GM06990 (cell line): ENCODE results near the gene PIEZO1.

Experiments
- DNase-seq: peaks from one replicate; pipeline ENCODE4 v3.0.0-alpha.2; 2011; ENCODE audit not compliant: insufficient read length; ENCODE audit errors: extremely low read depth
- H3K27me3 ChIP-seq: replicated peaks from 2 replicates; pipeline ENCODE4 v1.6.0; 2011; ENCODE audit warnings: low read length; ENCODE audit not compliant: control insufficient read depth, insufficient read depth
- H3K36me3 ChIP-seq: 2 replicates; pipeline ENCODE4 v1.5.1; 2011; ENCODE audit warnings: low read length; ENCODE audit not compliant: control insufficient read depth, insufficient read depth
- H3K4me3 ChIP-seq: replicated peaks from 2 replicates; pipeline ENCODE4 v1.5.1; 2011; ENCODE audit warnings: low read depth, mild to moderate bottlenecking, control low read depth, low read length
- TF ChIP-seq, protein P1 (sequence below): IDR thresholded peaks from 2 replicates; pipeline ENCODE4 v1.5.1; 2011; ENCODE audit warnings: low read length, control low read depth, mild to moderate bottlenecking, inconsistent platforms; ENCODE audit not compliant: insufficient read depth, poor library complexity, severe bottlenecking

Gene PIEZO1

DNA sequence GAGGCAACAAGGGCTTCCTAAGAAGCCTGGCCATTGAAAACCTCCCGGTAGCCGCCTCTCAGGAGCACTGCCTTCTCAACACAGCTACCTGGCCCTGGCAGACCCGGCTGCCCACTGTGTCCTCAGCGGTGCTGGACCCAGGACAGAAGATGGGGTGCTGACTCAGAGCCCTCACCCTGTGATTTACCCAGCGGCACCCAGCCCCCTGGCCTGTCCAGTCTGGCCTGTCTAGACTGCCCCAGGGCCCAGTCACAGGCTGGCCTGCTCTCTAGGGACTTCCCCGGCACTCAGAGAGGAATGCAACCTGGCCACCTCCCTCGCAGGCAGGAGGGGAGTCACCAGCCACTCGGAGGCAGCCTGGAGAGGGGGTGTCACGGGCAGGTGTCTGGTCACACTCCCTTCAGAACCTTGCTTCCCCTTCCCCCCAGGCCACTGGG lies 20.1 kb downstream of the PIEZO1 start:
- Histone ChIP-seq H3K27me3 (no peaks in the 10 kb centered on the region), H3K4me3 (no peak overlapping the region), H3K36me3 (peaks cover 5% of the 10 kb centered on the region)
- TF ChIP-seq, protein P1, sequence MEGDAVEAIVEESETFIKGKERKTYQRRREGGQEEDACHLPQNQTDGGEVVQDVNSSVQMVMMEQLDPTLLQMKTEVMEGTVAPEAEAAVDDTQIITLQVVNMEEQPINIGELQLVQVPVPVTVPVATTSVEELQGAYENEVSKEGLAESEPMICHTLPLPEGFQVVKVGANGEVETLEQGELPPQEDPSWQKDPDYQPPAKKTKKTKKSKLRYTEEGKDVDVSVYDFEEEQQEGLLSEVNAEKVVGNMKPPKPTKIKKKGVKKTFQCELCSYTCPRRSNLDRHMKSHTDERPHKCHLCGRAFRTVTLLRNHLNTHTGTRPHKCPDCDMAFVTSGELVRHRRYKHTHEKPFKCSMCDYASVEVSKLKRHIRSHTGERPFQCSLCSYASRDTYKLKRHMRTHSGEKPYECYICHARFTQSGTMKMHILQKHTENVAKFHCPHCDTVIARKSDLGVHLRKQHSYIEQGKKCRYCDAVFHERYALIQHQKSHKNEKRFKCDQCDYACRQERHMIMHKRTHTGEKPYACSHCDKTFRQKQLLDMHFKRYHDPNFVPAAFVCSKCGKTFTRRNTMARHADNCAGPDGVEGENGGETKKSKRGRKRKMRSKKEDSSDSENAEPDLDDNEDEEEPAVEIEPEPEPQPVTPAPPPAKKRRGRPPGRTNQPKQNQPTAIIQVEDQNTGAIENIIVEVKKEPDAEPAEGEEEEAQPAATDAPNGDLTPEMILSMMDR: no peak
- no peak for DNase-seq

DNA sequence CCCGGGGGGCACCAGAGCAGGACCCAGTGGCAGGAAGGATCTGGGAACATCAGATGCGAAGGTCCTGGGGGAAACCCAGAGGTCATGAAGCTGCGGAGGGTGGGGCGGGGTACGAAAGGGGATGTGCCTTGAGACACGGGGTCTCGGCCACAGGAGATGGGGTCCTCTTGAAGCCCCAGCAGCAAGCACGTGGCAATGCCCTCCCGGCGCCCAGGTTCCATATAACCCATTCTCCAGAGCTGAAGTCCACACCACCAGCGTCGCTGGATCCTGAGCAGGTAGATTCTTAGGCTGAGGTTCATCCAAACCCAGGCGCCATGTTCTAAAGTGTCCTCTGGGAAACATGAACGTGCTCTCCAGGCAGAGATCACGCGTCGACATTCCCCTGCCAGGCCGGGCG lies 20.9 kb downstream of the PIEZO1 start:
- TF ChIP-seq, protein P1: no peak
- Histone ChIP-seq H3K27me3 (no peaks in the 10 kb centered on the region), H3K4me3 (no peak overlapping the region), H3K36me3 (peaks cover 5% of the 10 kb centered on the region)
- no peak for DNase-seq

DNA sequence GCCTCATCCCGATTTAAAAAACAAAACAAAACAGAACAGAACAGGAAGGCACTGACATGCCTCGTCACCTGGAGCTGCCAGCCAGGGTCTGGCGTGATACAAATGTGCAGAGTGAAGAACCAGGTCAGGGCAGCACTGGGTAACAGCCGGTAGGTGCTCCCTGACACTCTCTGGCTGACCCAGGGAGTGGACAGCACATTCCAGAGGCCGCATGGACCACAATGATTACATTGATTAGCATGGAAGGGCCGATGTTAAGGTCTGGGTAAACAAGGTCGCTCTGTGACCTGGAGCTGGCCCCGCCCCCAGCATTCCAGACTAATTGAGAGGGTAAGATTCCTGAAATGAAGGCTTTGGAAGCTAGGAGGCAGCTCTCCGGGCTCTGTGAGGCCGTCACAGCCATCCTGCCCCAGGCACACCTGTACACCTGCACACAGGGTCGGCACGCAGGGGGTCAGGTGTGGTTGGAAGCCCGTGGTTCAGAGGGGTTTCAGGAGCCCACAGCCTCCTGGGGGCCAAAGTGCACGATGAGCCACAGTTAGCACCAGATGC lies 21.4 kb downstream of the PIEZO1 start:
- TF ChIP-seq, protein P1: no peak
- no peak overlapping the region for H3K4me3 ChIP-seq
- DNase-seq: no peak

DNA sequence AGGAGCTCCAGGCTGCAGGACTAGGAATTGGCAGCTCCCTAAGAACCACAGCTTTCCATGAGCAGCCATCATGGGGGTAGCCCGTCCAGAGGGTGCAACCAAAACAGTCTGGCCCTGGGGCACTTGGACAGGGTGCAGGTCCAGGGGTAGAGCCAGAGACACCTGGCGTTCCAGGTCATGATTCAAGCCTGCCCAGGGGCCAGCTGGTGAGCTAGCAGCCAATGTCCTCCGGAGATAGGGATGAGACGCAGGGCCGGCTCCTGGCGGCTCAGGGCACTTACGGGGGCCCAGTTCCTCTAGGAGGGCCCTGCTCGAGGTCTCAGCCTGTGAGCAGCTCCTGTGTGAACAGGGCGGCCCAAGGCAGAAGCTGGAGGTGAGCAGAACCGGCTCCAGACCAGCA lies 22.1 kb downstream of the PIEZO1 start:
- TF ChIP-seq, protein P1: no peak
- H3K27me3 ChIP-seq: no peaks in the 10 kb centered on the region
- H3K4me3 ChIP-seq: no peak overlapping the region
- H3K36me3 ChIP-seq: peaks cover 5% of the 10 kb centered on the region
- no peak for DNase-seq

More for the DNA sequence above, 21.4 kb downstream of the PIEZO1 start:
- Histone ChIP-seq H3K36me3 (peaks cover 5% of the 10 kb centered on the region), H3K27me3 (no peaks in the 10 kb centered on the region)

DNA sequence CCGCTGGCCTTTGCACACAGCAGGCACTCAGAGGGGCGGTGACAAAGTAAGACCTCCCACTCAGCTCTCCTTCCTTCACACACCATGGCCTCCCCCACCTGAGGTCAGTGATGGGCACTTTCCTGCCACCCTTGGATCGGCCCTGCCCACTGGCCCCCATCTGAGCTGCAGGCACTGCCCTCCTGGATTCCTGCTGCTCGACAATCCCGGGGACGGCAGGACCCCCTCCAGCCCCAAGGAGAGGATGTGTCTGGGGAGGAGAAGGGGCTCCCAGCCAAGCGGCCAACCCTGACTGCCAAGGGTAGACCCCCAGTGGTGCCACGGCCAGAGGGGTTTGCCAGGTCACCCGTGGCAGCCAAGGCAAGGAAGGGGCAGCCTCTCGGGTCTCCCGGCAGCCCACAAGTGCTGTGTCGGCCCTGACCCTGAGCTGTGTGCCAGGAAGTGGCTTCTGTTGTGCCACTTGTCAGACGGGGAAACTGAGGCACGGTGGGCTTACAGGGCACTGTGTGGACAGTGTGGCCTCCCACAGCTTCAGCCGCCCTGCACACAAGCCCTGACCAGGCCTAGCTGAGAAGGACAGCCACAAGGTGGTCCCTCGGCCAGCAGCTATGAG lies 22.7 kb downstream of the PIEZO1 start:
- no peak for DNase-seq
- Histone ChIP-seq H3K36me3 (peaks cover 8% of the 10 kb centered on the region), H3K4me3 (no peak overlapping the region), H3K27me3 (no peaks in the 10 kb centered on the region)
- TF ChIP-seq, protein P1: no peak

DNA sequence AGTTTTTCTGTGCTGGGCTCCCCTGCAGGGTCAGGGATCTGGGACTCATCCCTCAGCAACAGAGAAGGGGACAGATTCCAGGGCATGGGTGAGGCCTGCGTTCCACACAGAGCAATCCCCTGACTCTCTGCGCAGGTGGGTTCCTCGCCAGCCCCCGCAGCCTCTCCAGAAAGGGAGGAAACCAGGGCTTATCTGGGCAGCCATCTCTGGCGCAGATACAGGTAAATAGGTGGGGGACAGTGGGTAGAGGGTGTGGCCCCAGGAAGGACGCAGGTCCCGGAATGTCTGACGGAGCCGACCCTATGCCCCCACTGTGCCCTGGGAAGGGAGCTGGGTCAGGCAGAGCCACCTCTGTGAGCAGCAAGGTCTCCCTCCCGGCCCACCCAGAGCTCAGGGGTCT lies 23.2 kb downstream of the PIEZO1 start:
- Histone ChIP-seq H3K27me3 (no peaks in the 10 kb centered on the region), H3K36me3 (peaks cover 8% of the 10 kb centered on the region), H3K4me3 (no peak overlapping the region)
- no peak for DNase-seq
- TF ChIP-seq, protein P1: no peak
